Measurements from ENCODE around the gene EMC8. TPM values are rescaled to one million over a fixed set of nuclear protein-coding genes. Genes with fewer than 3 reads are reported as not detected.

EMC8 gene
- total and polyA plus RNA-seq, 10 of the 15 experiments (the other 5 are each of a cell fraction or from before 2014, with no cell fraction given), result 7.8 to 62.0 (median 33.5) TPM

DNA sequence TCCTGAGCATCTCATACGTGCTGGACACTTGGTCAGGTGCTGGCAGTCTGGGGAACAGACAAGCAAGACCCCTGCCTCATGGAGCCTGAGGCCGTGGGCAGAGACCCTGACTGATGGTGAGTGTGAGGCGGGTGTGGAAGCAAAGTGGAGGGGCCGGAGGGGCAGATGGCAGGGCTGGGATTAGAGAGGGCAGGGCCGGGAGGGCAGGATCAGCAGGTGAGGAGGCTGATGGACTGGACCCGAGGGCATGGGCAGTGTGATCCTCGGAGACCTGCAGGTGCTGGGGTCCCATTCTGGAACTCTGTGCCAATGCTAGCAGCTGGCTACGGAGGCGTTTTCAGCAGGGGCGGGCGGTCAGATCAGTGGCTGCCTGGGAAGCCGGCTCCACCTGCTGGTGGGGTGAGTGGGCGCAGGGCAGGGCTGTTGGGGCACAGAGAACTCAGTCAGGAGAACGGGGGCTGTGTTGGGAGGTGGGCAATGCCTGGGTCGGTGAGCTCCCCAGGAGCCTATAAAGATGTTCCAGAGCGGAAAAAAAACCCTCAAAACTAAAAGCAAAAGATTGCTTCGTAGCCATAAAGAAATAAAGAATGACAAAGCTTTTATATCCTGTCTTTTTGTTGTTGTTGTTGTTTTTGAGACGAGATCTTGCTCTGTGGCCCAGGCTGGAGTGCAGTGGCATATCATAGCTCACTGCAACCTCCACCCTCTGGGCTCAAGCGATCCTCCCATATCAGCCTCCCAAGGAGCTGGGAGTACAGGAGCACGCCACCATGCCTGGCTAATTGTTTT lies 39.5 kb downstream of the EMC8 start:
- no peak overlapping the region for H3K4me3 ChIP-seq
- peak overlapping the region; percentile 30; the same call in 1 of the 2 replicates for H3K4me2 ChIP-seq (ENCODE audit: control insufficient read depth, insufficient read depth)
- no peaks in the 10 kb centered on the region for H4K20me1 ChIP-seq (ENCODE audit: control insufficient read depth, insufficient read depth)
- H2AFZ ChIP-seq (ENCODE audit: control insufficient read depth, low read depth, low read length), result no peak overlapping the region
- in situ Hi-C loops (cut with MboI), result no loop called here
- WGBS (ENCODE audit: insufficient coverage, insufficient replicate concordance, low lambda C conversion rate, missing lambda C conversion rate), result 29% methylated on average over 16 of the region's 20 CpGs
- ChIA-PET CTCF (interaction anchor here (0.6 to 4.0 kb wide), 17 partner anchors 8 to 748 kb away, joined by 3 to 29 read pairs (median 4); no protein-coding TSS in a partner anchor), SMC1A (ENCODE audit: uncharacterized antibody, unreplicated experiment) (interaction anchor here (1.0 to 3.1 kb wide), 3 partner anchors 10 to 85 kb away, joined by 3 to 11 read pairs (median 5); no protein-coding TSS in a partner anchor), POLR2A (interaction anchor here (1.0 kb wide), 1 partner anchor 41 kb away, joined by 3 read pairs; no protein-coding TSS in a partner anchor), RAD21 (ENCODE audit: unreplicated experiment) (interaction anchor here (0.6 to 1.6 kb wide), 3 partner anchors 40 to 204 kb away, joined by 3 to 5 read pairs (median 3); no protein-coding TSS in a partner anchor)
- H3K9ac ChIP-seq (ENCODE audit: control insufficient read depth, insufficient read depth, low read length), result no peak overlapping the region
- FAIRE-seq (no peak), ATAC-seq (peak; percentile 62), DNase-seq (ENCODE audit: low read depth, low spot score) (no peak)
- H3K9me3 ChIP-seq (replicated peaks; ENCODE audit: control insufficient read depth, insufficient read depth, low read length), result no peaks in the 10 kb centered on the region
- no TSS peak for BruUV-seq (replicated peaks)
- no peaks in the 10 kb centered on the region for H3K79me2 ChIP-seq (ENCODE audit: control insufficient read depth, insufficient read depth, low read length)
- H3K36me3 ChIP-seq (ENCODE audit: control insufficient read depth in 2 of 2, insufficient read depth in 2 of 2, low read length in 1 of 2), result no peaks in the 10 kb centered on the region
- intact Hi-C loops (cut with micrococcal nuclease; ENCODE audit: unreplicated experiment), result loop anchor here (2.0 to 5.0 kb wide), 4 partner anchors 43 to 203 kb away; partner anchors contain the start of gene GINS2
- no peaks in the 10 kb centered on the region for H3K27me3 ChIP-seq (replicated peaks in 1 of 2; ENCODE audit: control insufficient read depth in 2 of 2, insufficient read depth in 2 of 2, low read length in 1 of 2)
- peaks cover 46% of the 10 kb centered on the region for H3K4me1 ChIP-seq (ENCODE audit: control insufficient read depth, insufficient read depth, low read length)
- no peak overlapping the region for H3K27ac ChIP-seq (ENCODE audit: control insufficient read depth, insufficient read depth)
- 0 out of 2 replicates have a peak, but pooled peaks have one; percentile 42 for TF ChIP-seq TCF3 (IDR thresholded peaks at IDR 0.05; ENCODE audit: borderline replicate concordance, insufficient read depth, low read depth, low read length)
- no peak for TF ChIP-seq SRF (IDR thresholded peaks at IDR 0.05; ENCODE audit: low read depth in 2 of 2, low read length in 2 of 2)
- peak; percentile 78 for TF ChIP-seq SMC3 (IDR thresholded peaks at IDR 0.05; ENCODE audit: borderline replicate concordance, low read length)
- no peak for TF ChIP-seq YY1 (IDR thresholded peaks at IDR 0.05; ENCODE audit: low read depth, low read length)
- no peak for TF ChIP-seq POLR2A (IDR thresholded peaks at IDR 0.05; ENCODE audit: low read depth, low read length)
- TF ChIP-seq RUNX3 (IDR thresholded peaks at IDR 0.05; ENCODE audit: low read length), result 0 out of 2 replicates have a peak, but pooled peaks have one; percentile 12
- 0 out of 2 replicates have a peak, but pooled peaks have one; percentile 32 for TF ChIP-seq TCF12 (IDR thresholded peaks at IDR 0.05; ENCODE audit: low read depth, low read length)
- no peak for TF ChIP-seq NR2F1 (conservative IDR thresholded peaks at IDR 0.05)
- 0 out of 3 replicates have a peak, but pooled peaks have one; percentile 29 for TF ChIP-seq POU2F2 (IDR thresholded peaks at IDR 0.05; ENCODE audit: borderline replicate concordance, low read depth, low read length)
- no peak for TF ChIP-seq RFX5 (IDR thresholded peaks at IDR 0.05; ENCODE audit: low read depth, low read length)
- TF ChIP-seq NFYA (IDR thresholded peaks at IDR 0.05; ENCODE audit: borderline replicate concordance, low read depth, low read length), result no peak
- TF ChIP-seq SREBF1 (IDR thresholded peaks at IDR 0.05; ENCODE audit: low read length), result no peak
- no peak for TF ChIP-seq HSF1 (IDR thresholded peaks at IDR 0.05; ENCODE audit: low read depth, low read length)
- no peak for TF ChIP-seq LARP7 (IDR thresholded peaks at IDR 0.05)
- TF ChIP-seq EZH2 (IDR thresholded peaks at IDR 0.05; ENCODE audit: borderline replicate concordance, control insufficient read depth, low read depth, low read length), result no peak
- peak; percentile 68 to 90 (median 83) for TF ChIP-seq CTCF (IDR thresholded peaks at IDR 0.05 in 2 of 3, conservative IDR thresholded peaks at IDR 0.05 in 1 of 3; ENCODE audit: control insufficient read depth in 2 of 3, extremely low read depth in 1 of 3, insufficient read depth in 1 of 3, low read depth in 3 of 3, low read length in 3 of 3)
- TF ChIP-seq SIX5 (IDR thresholded peaks at IDR 0.05; ENCODE audit: low read depth, low read length, severe bottlenecking), result no peak
- TF ChIP-seq WRNIP1 (IDR thresholded peaks at IDR 0.05; ENCODE audit: borderline replicate concordance, low read depth, low read length), result no peak
- TF ChIP-seq, protein P1, sequence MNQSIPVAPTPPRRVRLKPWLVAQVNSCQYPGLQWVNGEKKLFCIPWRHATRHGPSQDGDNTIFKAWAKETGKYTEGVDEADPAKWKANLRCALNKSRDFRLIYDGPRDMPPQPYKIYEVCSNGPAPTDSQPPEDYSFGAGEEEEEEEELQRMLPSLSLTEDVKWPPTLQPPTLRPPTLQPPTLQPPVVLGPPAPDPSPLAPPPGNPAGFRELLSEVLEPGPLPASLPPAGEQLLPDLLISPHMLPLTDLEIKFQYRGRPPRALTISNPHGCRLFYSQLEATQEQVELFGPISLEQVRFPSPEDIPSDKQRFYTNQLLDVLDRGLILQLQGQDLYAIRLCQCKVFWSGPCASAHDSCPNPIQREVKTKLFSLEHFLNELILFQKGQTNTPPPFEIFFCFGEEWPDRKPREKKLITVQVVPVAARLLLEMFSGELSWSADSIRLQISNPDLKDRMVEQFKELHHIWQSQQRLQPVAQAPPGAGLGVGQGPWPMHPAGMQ (IDR thresholded peaks at IDR 0.05; ENCODE audit: borderline replicate concordance), result no peak
- 0 out of 2 replicates have a peak, but pooled peaks have one; percentile 7 for TF ChIP-seq EED (IDR thresholded peaks at IDR 0.05; ENCODE audit: low read depth)

Measured in GM12878 (cell line).